OCI-LY7 (cell line): Measurements from ENCODE around the gene C10orf62.

Experiments
- EZH2phosphoT487 ChIP-seq: fragments of 200-600 bp; sonication (generic); IDR thresholded peaks from 2 replicates; pipeline ENCODE4 v1.6.1; 2018; ENCODE audit warnings: low read depth, borderline replicate concordance, mild to moderate bottlenecking, mixed run types, antibody characterized with exemption, low read length, moderate library complexity, mixed read lengths
- TF ChIP-seq, protein P1 (sequence below): fragments of 200-600 bp; sonication (generic); conservative IDR thresholded peaks from 2 replicates; pipeline ENCODE4 v1.5.1; 2014; ENCODE audit warnings: mild to moderate bottlenecking, antibody characterized with exemption, low read length, moderate library complexity, mixed read lengths

DNA sequence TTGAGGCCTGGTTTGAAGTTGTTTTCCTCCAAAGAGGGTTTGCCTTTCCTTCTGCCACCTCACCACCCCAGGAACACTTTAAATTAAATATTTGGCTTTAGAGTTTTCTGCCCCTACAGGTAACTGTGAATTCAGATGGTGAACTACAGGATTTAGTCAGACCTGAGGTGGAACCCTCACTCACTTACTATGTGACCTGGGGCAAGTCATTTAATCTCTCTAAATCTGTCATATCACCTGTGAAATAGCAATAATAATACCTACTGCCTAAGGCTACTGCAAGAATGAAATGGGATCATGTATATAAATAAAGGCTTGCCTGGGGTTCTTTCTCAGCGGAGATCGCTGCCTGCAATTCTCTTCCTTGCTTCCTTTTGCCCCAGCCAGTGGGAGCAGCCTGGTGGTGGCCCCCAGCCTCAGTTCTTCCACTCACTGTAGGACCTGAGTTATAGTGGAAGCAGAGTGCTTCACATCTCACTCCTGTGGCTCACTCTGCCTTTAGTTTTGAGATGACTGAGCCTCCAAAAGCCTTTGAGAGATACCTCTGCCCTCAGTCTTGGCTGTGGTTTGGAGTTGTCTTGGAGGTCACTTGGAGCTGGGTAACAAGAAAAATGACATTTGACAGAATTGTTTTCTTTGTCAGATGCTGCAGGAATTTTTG is 23.1 kb upstream of the C10orf62 start:
- TF ChIP-seq, protein P1, sequence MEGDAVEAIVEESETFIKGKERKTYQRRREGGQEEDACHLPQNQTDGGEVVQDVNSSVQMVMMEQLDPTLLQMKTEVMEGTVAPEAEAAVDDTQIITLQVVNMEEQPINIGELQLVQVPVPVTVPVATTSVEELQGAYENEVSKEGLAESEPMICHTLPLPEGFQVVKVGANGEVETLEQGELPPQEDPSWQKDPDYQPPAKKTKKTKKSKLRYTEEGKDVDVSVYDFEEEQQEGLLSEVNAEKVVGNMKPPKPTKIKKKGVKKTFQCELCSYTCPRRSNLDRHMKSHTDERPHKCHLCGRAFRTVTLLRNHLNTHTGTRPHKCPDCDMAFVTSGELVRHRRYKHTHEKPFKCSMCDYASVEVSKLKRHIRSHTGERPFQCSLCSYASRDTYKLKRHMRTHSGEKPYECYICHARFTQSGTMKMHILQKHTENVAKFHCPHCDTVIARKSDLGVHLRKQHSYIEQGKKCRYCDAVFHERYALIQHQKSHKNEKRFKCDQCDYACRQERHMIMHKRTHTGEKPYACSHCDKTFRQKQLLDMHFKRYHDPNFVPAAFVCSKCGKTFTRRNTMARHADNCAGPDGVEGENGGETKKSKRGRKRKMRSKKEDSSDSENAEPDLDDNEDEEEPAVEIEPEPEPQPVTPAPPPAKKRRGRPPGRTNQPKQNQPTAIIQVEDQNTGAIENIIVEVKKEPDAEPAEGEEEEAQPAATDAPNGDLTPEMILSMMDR: no peak
- no peak for TF ChIP-seq EZH2phosphoT487
